Measurements from ENCODE around the gene CLCN6. TPM values are rescaled to one million over a fixed set of nuclear protein-coding genes. Genes with fewer than 3 reads are reported as not detected.

The CLCN6 gene
- total RNA-seq, 2 donors from 2014 or later, result 7.0 to 23.7 TPM

DNA sequence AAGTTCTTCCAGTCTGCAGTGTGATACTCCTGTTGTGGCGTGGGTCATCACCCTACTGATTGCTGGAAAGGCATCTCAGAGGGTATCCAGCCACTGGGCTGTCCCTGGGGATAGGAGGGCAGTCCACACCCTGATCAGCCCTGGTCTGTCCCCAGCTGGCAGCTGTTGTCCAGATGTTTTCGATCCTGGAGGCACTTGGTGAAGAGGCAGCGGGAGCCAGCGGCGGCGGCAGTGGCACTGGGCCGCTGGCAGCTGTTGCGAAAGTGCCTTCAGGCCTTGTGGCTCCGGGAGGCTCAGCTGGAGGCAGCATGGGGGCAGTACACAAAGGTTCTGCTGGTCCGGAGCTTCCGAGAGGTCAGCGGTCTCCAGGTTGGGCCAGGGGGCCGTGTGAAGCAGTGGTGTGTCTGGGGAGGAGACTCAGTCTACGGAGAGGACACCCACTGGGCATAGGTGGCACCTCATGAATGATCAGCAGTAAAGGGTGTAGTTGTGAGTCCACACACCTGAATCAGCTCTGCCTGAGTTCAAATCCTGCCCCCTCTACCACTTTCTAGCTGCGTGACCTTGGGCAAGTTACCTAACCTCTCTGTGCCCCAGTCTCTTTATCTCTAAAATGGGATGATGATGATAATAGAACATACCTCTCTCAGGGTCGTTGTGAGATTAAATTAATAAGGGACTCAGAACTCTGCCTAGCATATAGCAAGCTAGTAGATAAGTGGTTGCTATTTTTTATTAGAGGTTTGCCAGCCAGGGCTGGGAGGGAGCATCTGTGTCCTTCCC, 37.9 kb upstream of the CLCN6 start:
- WGBS, 2 donors, result 63 to 79% methylated on average over 7 to 16 of the region's 16 CpGs
- H3K4me1 ChIP-seq, result peaks cover 6% of the 10 kb centered on the region
- H3K27me3 ChIP-seq, result no peaks in the 10 kb centered on the region
- H3K4me3 ChIP-seq, result no peak overlapping the region
- H3K36me3 ChIP-seq (replicated peaks in 1 of 2; ENCODE audit: insufficient read depth in 1 of 2, low read depth in 2 of 2), result no peaks in the 10 kb centered on the region
- no peaks in the 10 kb centered on the region for H3K9me3 ChIP-seq
- intact Hi-C loops (cut with DNase I), result no loop called here
- DNase-seq (no peak), ATAC-seq (no peak)
- TF ChIP-seq POLR2A (IDR thresholded peaks at IDR 0.05) (no peak), CTCF (IDR thresholded peaks at IDR 0.05) (no peak)
- no peak overlapping the region for H3K27ac ChIP-seq

GRCh38 chr1:11768821-11769220, 37.2 kb upstream of the CLCN6 start:
- H3K9me3 ChIP-seq, result no peaks in the 10 kb centered on the region
- H3K4me1 ChIP-seq, result peaks cover 6% of the 10 kb centered on the region
- no peak for DNase-seq
- no peaks in the 10 kb centered on the region for H3K36me3 ChIP-seq (replicated peaks in 1 of 2; ENCODE audit: insufficient read depth in 1 of 2, low read depth in 2 of 2)
- ATAC-seq, result no peak
- intact Hi-C loops (cut with DNase I), result no loop called here
- TF ChIP-seq CTCF (IDR thresholded peaks at IDR 0.05), result no peak
- TF ChIP-seq POLR2A (IDR thresholded peaks at IDR 0.05), result no peak
- no peak overlapping the region for H3K4me3 ChIP-seq
- H3K27me3 ChIP-seq, result no peaks in the 10 kb centered on the region
- WGBS, 2 donors, result 48 to 52% methylated on average over 4 of the region's 4 CpGs
- H3K27ac ChIP-seq, result no peak overlapping the region

GRCh38 chr1:11769274-11769673, 36.7 kb upstream of the CLCN6 start:
- no peak for ATAC-seq
- no peaks in the 10 kb centered on the region for H3K9me3 ChIP-seq
- no peaks in the 10 kb centered on the region for H3K27me3 ChIP-seq
- TF ChIP-seq CTCF (IDR thresholded peaks at IDR 0.05) (no peak), POLR2A (IDR thresholded peaks at IDR 0.05) (no peak)
- intact Hi-C loops (cut with DNase I), result no loop called here
- H3K36me3 ChIP-seq (replicated peaks in 1 of 2; ENCODE audit: insufficient read depth in 1 of 2, low read depth in 2 of 2), result no peaks in the 10 kb centered on the region
- no peak overlapping the region for H3K4me3 ChIP-seq
- WGBS, 2 donors, result 74 to 87% methylated on average over 4 of the region's 4 CpGs
- no peak for DNase-seq
- peaks cover 6% of the 10 kb centered on the region for H3K4me1 ChIP-seq
- no peak overlapping the region for H3K27ac ChIP-seq

GRCh38 chr1:11770011-11770410, 36.0 kb upstream of the CLCN6 start:
- intact Hi-C loops (cut with DNase I), result no loop called here
- TF ChIP-seq POLR2A (IDR thresholded peaks at IDR 0.05) (no peak), CTCF (IDR thresholded peaks at IDR 0.05) (no peak)

DNA sequence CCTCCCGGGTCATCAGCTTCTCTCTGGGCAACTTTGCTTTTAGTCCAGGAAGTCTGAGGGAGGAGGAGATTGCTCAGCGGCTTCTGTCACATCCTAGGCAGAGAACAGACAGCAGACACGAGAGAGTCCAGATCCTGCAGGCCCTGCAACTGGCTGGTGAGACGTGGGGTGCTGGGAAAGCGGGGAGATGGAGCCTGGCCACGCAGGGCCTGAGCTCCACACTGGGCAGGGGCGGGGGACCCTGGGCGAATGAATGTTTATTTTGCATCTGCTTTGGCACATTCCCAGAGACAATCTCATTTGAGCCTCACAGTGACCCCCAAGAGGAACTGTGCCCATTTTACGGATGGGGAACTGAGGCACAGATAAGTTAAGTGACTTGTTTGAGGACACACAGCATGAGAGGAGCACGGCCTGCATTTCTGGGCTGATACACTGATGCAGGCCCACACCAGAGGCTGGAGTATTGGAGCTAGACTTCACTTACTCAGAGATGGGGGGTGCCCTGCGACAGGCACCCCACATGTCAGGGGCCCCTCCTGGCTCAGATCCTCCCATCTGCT, 34.4 kb upstream of the CLCN6 start:
- H3K27me3 ChIP-seq, result no peaks in the 10 kb centered on the region
- no peaks in the 10 kb centered on the region for H3K36me3 ChIP-seq (replicated peaks in 1 of 2; ENCODE audit: insufficient read depth in 1 of 2, low read depth in 2 of 2)
- WGBS, 2 donors, result 66 to 68% methylated on average over 9 to 11 of the region's 11 CpGs
- intact Hi-C loops (cut with DNase I), result no loop called here
- peaks cover 6% of the 10 kb centered on the region for H3K4me1 ChIP-seq
- no peak overlapping the region for H3K4me3 ChIP-seq
- no peak overlapping the region for H3K27ac ChIP-seq
- no peaks in the 10 kb centered on the region for H3K9me3 ChIP-seq
- ATAC-seq (no peak), DNase-seq (no peak)
- TF ChIP-seq POLR2A (IDR thresholded peaks at IDR 0.05) (no peak), CTCF (IDR thresholded peaks at IDR 0.05) (no peak)

More at GRCh38 chr1:11770011-11770410, 36.0 kb upstream of the CLCN6 start:
- Histone ChIP-seq H3K36me3 (replicated peaks in 1 of 2; ENCODE audit: insufficient read depth in 1 of 2, low read depth in 2 of 2) (no peaks in the 10 kb centered on the region), H3K27me3 (no peaks in the 10 kb centered on the region), H3K27ac (no peak overlapping the region), H3K4me1 (peaks cover 6% of the 10 kb centered on the region), H3K9me3 (no peaks in the 10 kb centered on the region), H3K4me3 (no peak overlapping the region)
- DNase-seq, result no peak
- no peak for ATAC-seq

Data from body of pancreas (tissue), 4 donors.